ENCODE measurements around the gene SERPINE3.

Gene SERPINE3

GRCh38 chr13:51339952-51340732 is 651 bp downstream of the SERPINE3 start:
- Histone ChIP-seq H3K4me3 (ENCODE audit: low read length) (no peak overlapping the region), H2BK5ac (ENCODE audit: low read length) (no peak overlapping the region), H3K18ac (ENCODE audit: low read length) (no peak overlapping the region), H3K36me3 (ENCODE audit: control insufficient read depth, insufficient read depth, low read length) (no peaks in the 10 kb centered on the region), H3K79me2 (ENCODE audit: control insufficient read depth, insufficient read depth, low read length) (no peaks in the 10 kb centered on the region), H3K23ac (ENCODE audit: low read length) (no peak overlapping the region), H3K27ac (ENCODE audit: low read depth, low read length) (no peak overlapping the region), H3K27me3 (ENCODE audit: insufficient read depth, low read length, poor library complexity) (no peaks in the 10 kb centered on the region), H2BK15ac (replicated peaks; ENCODE audit: low read depth) (no peak overlapping the region), H3K56ac (ENCODE audit: low read length) (no peak overlapping the region), H3K4me1 (ENCODE audit: control insufficient read depth, low read depth, low read length) (no peaks in the 10 kb centered on the region), H3K4me2 (ENCODE audit: low read length) (no peak overlapping the region), H4K5ac (ENCODE audit: low read length) (no peak overlapping the region), H2BK120ac (ENCODE audit: low read depth, low read length) (no peak overlapping the region), H2AK5ac (ENCODE audit: low read length) (no peak overlapping the region), H3K4ac (ENCODE audit: low read depth, low read length) (no peak overlapping the region), H4K8ac (ENCODE audit: low read depth, low read length) (no peak overlapping the region), H3K79me1 (ENCODE audit: low read length) (no peaks in the 10 kb centered on the region), H3K9ac (ENCODE audit: low read length) (no peak overlapping the region)
- DNase-seq = no peak
- no CpG with 5 or more reads among the region's 4 CpGs for WGBS (ENCODE audit: extremely low coverage, insufficient coverage, low lambda C conversion rate)

GRCh38 chr13:51341232-51341631 is 1.7 kb downstream of the SERPINE3 start:
- no CpG with 5 or more reads among the region's 2 CpGs for WGBS (ENCODE audit: extremely low coverage, insufficient coverage, low lambda C conversion rate)
- no peaks in the 10 kb centered on the region for H3K79me1 ChIP-seq (ENCODE audit: low read length)
- H2BK15ac ChIP-seq (replicated peaks; ENCODE audit: low read depth) = no peak overlapping the region
- DNase-seq = no peak
- H3K56ac ChIP-seq (ENCODE audit: low read length) = no peak overlapping the region
- no peak overlapping the region for H4K8ac ChIP-seq (ENCODE audit: low read depth, low read length)
- H4K5ac ChIP-seq (ENCODE audit: low read length) = no peak overlapping the region
- no peak overlapping the region for H2BK120ac ChIP-seq (ENCODE audit: low read depth, low read length)
- no peak overlapping the region for H3K27ac ChIP-seq (ENCODE audit: low read depth, low read length)
- no peak overlapping the region for H3K9ac ChIP-seq (ENCODE audit: low read length)
- H3K27me3 ChIP-seq (ENCODE audit: insufficient read depth, low read length, poor library complexity) = no peaks in the 10 kb centered on the region
- H3K23ac ChIP-seq (ENCODE audit: low read length) = no peak overlapping the region
- H3K79me2 ChIP-seq (ENCODE audit: control insufficient read depth, insufficient read depth, low read length) = no peaks in the 10 kb centered on the region
- no peak overlapping the region for H3K4me3 ChIP-seq (ENCODE audit: low read length)
- H3K36me3 ChIP-seq (ENCODE audit: control insufficient read depth, insufficient read depth, low read length) = no peaks in the 10 kb centered on the region
- H3K4me1 ChIP-seq (ENCODE audit: control insufficient read depth, low read depth, low read length) = no peaks in the 10 kb centered on the region
- no peak overlapping the region for H2AK5ac ChIP-seq (ENCODE audit: low read length)
- H2BK5ac ChIP-seq (ENCODE audit: low read length) = no peak overlapping the region
- H3K18ac ChIP-seq (ENCODE audit: low read length) = no peak overlapping the region
- H3K4ac ChIP-seq (ENCODE audit: low read depth, low read length) = no peak overlapping the region
- no peak overlapping the region for H3K4me2 ChIP-seq (ENCODE audit: low read length)

- Histone ChIP-seq H3K4me2 (ENCODE audit: low read length) (no peak overlapping the region), H3K79me2 (ENCODE audit: control insufficient read depth, insufficient read depth, low read length) (no peaks in the 10 kb centered on the region), H2BK5ac (ENCODE audit: low read length) (no peak overlapping the region), H4K8ac (ENCODE audit: low read depth, low read length) (no peak overlapping the region), H3K9ac (ENCODE audit: low read length) (no peak overlapping the region), H3K18ac (ENCODE audit: low read length) (no peak overlapping the region), H3K4me3 (ENCODE audit: low read length) (no peak overlapping the region), H3K36me3 (ENCODE audit: control insufficient read depth, insufficient read depth, low read length) (no peaks in the 10 kb centered on the region), H3K27me3 (ENCODE audit: insufficient read depth, low read length, poor library complexity) (no peaks in the 10 kb centered on the region), H3K23ac (ENCODE audit: low read length) (no peak overlapping the region), H3K4me1 (ENCODE audit: control insufficient read depth, low read depth, low read length) (no peaks in the 10 kb centered on the region), H2BK15ac (replicated peaks; ENCODE audit: low read depth) (no peak overlapping the region), H3K56ac (ENCODE audit: low read length) (no peak overlapping the region), H2AK5ac (ENCODE audit: low read length) (no peak overlapping the region), H4K5ac (ENCODE audit: low read length) (no peak overlapping the region), H3K27ac (ENCODE audit: low read depth, low read length) (no peak overlapping the region), H2BK120ac (ENCODE audit: low read depth, low read length) (no peak overlapping the region), H3K79me1 (ENCODE audit: low read length) (no peaks in the 10 kb centered on the region), H3K4ac (ENCODE audit: low read depth, low read length) (no peak overlapping the region)
- no CpG with 5 or more reads among the region's 4 CpGs for WGBS (ENCODE audit: extremely low coverage, insufficient coverage, low lambda C conversion rate)
- DNase-seq = no peak
Observed at GRCh38 chr13:51341791-51342190, 2.3 kb downstream of the SERPINE3 start.

- H3K4me1 ChIP-seq (ENCODE audit: control insufficient read depth, low read depth, low read length) = no peaks in the 10 kb centered on the region
- H3K4me2 ChIP-seq (ENCODE audit: low read length) = no peak overlapping the region
- H3K18ac ChIP-seq (ENCODE audit: low read length) = no peak overlapping the region
- no peaks in the 10 kb centered on the region for H3K79me1 ChIP-seq (ENCODE audit: low read length)
- no peak overlapping the region for H2AK5ac ChIP-seq (ENCODE audit: low read length)
- no CpG with 5 or more reads among the region's 4 CpGs for WGBS (ENCODE audit: extremely low coverage, insufficient coverage, low lambda C conversion rate)
- H3K79me2 ChIP-seq (ENCODE audit: control insufficient read depth, insufficient read depth, low read length) = no peaks in the 10 kb centered on the region
- H3K9ac ChIP-seq (ENCODE audit: low read length) = no peak overlapping the region
- no peak overlapping the region for H3K27ac ChIP-seq (ENCODE audit: low read depth, low read length)
- no peak overlapping the region for H3K23ac ChIP-seq (ENCODE audit: low read length)
- H3K4ac ChIP-seq (ENCODE audit: low read depth, low read length) = no peak overlapping the region
- no peaks in the 10 kb centered on the region for H3K36me3 ChIP-seq (ENCODE audit: control insufficient read depth, insufficient read depth, low read length)
- H3K56ac ChIP-seq (ENCODE audit: low read length) = no peak overlapping the region
- H2BK120ac ChIP-seq (ENCODE audit: low read depth, low read length) = no peak overlapping the region
- no peak for DNase-seq
- H2BK5ac ChIP-seq (ENCODE audit: low read length) = no peak overlapping the region
- H4K5ac ChIP-seq (ENCODE audit: low read length) = no peak overlapping the region
- H4K8ac ChIP-seq (ENCODE audit: low read depth, low read length) = no peak overlapping the region
- no peak overlapping the region for H2BK15ac ChIP-seq (replicated peaks; ENCODE audit: low read depth)
- H3K4me3 ChIP-seq (ENCODE audit: low read length) = no peak overlapping the region
- no peaks in the 10 kb centered on the region for H3K27me3 ChIP-seq (ENCODE audit: insufficient read depth, low read length, poor library complexity)
Observed at GRCh38 chr13:51342706-51343105, 3.2 kb downstream of the SERPINE3 start.

- Histone ChIP-seq H3K4me3 (ENCODE audit: low read length) (no peak overlapping the region), H3K56ac (ENCODE audit: low read length) (no peak overlapping the region), H2BK5ac (ENCODE audit: low read length) (no peak overlapping the region), H3K79me2 (ENCODE audit: control insufficient read depth, insufficient read depth, low read length) (no peaks in the 10 kb centered on the region), H4K8ac (ENCODE audit: low read depth, low read length) (no peak overlapping the region), H3K36me3 (ENCODE audit: control insufficient read depth, insufficient read depth, low read length) (no peaks in the 10 kb centered on the region), H2BK120ac (ENCODE audit: low read depth, low read length) (no peak overlapping the region), H3K9ac (ENCODE audit: low read length) (no peak overlapping the region), H2BK15ac (replicated peaks; ENCODE audit: low read depth) (no peak overlapping the region), H3K18ac (ENCODE audit: low read length) (no peak overlapping the region), H3K27me3 (ENCODE audit: insufficient read depth, low read length, poor library complexity) (no peaks in the 10 kb centered on the region), H3K4ac (ENCODE audit: low read depth, low read length) (no peak overlapping the region), H3K79me1 (ENCODE audit: low read length) (no peaks in the 10 kb centered on the region), H2AK5ac (ENCODE audit: low read length) (no peak overlapping the region), H4K5ac (ENCODE audit: low read length) (no peak overlapping the region), H3K4me1 (ENCODE audit: control insufficient read depth, low read depth, low read length) (no peaks in the 10 kb centered on the region), H3K27ac (ENCODE audit: low read depth, low read length) (no peak overlapping the region), H3K23ac (ENCODE audit: low read length) (no peak overlapping the region), H3K4me2 (ENCODE audit: low read length) (no peak overlapping the region)
- no peak for DNase-seq
- no CpG with 5 or more reads among the region's 5 CpGs for WGBS (ENCODE audit: extremely low coverage, insufficient coverage, low lambda C conversion rate)
Observed at GRCh38 chr13:51343475-51343874, 4.0 kb downstream of the SERPINE3 start.

GRCh38 chr13:51346397-51346796 is 6.9 kb downstream of the SERPINE3 start:
- Histone ChIP-seq H2BK120ac (ENCODE audit: low read depth, low read length) (no peak overlapping the region), H3K9ac (ENCODE audit: low read length) (no peak overlapping the region), H3K4me3 (ENCODE audit: low read length) (no peak overlapping the region), H2BK5ac (ENCODE audit: low read length) (no peak overlapping the region), H3K4me2 (ENCODE audit: low read length) (no peak overlapping the region), H3K18ac (ENCODE audit: low read length) (no peak overlapping the region), H2BK15ac (replicated peaks; ENCODE audit: low read depth) (no peak overlapping the region), H3K4ac (ENCODE audit: low read depth, low read length) (no peak overlapping the region), H3K27me3 (ENCODE audit: insufficient read depth, low read length, poor library complexity) (no peaks in the 10 kb centered on the region), H3K4me1 (ENCODE audit: control insufficient read depth, low read depth, low read length) (no peaks in the 10 kb centered on the region), H4K5ac (ENCODE audit: low read length) (no peak overlapping the region), H3K36me3 (ENCODE audit: control insufficient read depth, insufficient read depth, low read length) (no peaks in the 10 kb centered on the region), H3K23ac (ENCODE audit: low read length) (no peak overlapping the region), H3K79me1 (ENCODE audit: low read length) (no peaks in the 10 kb centered on the region), H2AK5ac (ENCODE audit: low read length) (no peak overlapping the region), H3K79me2 (ENCODE audit: control insufficient read depth, insufficient read depth, low read length) (no peaks in the 10 kb centered on the region), H4K8ac (ENCODE audit: low read depth, low read length) (no peak overlapping the region), H3K56ac (ENCODE audit: low read length) (no peak overlapping the region), H3K27ac (ENCODE audit: low read depth, low read length) (no peak overlapping the region)
- no CpG with 5 or more reads among the region's 2 CpGs for WGBS (ENCODE audit: extremely low coverage, insufficient coverage, low lambda C conversion rate)
- no peak for DNase-seq

All from mesendoderm (in vitro differentiated cells).